ENCODE data around the gene C1QB. TPM values are rescaled to one million over a fixed set of nuclear protein-coding genes. Genes with fewer than 3 reads are reported as not detected.
"Not testable (repeated sequence)": the region's sequence is repeated elsewhere in the genome, so short reads cannot be mapped to it uniquely, and the experiment has no call there.

Gene C1QB
- total RNA-seq, 2 experiments from 2014 or later, result not detected

DNA sequence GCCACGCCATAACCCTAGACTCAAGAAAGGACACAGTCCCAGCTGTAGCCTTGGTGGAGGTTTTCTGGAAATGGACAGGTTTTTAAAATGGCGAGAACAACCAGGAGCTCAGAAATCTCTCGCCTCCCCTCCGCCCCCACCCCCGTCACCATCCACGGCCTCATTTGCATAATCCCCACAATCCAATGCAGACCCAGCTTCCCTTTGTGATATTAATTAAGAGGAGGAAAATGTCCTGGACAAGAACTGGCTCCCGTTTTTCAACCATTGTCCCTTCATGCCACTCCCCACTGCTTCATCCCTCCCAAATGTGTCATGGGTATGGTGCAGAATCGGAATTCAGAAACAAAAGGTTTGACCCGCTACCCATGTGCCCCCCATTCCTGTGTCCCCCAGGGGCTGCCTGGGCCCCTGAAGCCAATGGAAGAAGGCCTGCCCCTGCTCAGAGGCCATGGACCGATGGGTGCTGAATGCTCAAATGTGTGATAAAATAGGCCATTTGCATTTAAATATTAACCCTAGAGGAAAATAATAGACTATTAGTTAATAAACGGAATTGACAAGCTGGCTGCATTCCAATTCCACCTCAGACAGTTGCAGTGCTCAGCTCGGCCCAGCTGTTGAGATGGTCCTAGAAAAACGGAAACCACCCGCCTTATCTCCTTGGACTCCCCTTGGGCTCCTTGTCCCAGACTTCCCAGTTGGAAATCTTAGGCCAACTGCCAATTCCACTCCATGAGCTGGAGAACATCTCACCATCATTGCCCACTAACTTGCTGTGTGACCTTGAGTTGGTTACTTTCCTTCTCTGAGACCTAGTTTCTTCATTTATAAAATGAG is 46.9 kb downstream of the C1QB start:
- ATAC-seq (no peak), DNase-seq (no peak)
- CTCF ChIA-PET, result no interaction called here
- Mint-ChIP-seq H3K4me3 (no peak overlapping the region), H3K27me3 (peaks cover 1% of the 10 kb centered on the region), H3K36me3 (ENCODE audit: low read depth) (no peaks in the 10 kb centered on the region), H3K27ac (no peak overlapping the region), H3K4me1 (ENCODE audit: low read depth) (no peaks in the 10 kb centered on the region), H3K9me3 (no peaks in the 10 kb centered on the region)
- POLR2A ChIA-PET, result no interaction called here
- intact Hi-C loops (cut with micrococcal nuclease), result no loop called here
- TF ChIP-seq, protein P1, sequence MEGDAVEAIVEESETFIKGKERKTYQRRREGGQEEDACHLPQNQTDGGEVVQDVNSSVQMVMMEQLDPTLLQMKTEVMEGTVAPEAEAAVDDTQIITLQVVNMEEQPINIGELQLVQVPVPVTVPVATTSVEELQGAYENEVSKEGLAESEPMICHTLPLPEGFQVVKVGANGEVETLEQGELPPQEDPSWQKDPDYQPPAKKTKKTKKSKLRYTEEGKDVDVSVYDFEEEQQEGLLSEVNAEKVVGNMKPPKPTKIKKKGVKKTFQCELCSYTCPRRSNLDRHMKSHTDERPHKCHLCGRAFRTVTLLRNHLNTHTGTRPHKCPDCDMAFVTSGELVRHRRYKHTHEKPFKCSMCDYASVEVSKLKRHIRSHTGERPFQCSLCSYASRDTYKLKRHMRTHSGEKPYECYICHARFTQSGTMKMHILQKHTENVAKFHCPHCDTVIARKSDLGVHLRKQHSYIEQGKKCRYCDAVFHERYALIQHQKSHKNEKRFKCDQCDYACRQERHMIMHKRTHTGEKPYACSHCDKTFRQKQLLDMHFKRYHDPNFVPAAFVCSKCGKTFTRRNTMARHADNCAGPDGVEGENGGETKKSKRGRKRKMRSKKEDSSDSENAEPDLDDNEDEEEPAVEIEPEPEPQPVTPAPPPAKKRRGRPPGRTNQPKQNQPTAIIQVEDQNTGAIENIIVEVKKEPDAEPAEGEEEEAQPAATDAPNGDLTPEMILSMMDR (IDR thresholded peaks at IDR 0.05), result no peak

DNA sequence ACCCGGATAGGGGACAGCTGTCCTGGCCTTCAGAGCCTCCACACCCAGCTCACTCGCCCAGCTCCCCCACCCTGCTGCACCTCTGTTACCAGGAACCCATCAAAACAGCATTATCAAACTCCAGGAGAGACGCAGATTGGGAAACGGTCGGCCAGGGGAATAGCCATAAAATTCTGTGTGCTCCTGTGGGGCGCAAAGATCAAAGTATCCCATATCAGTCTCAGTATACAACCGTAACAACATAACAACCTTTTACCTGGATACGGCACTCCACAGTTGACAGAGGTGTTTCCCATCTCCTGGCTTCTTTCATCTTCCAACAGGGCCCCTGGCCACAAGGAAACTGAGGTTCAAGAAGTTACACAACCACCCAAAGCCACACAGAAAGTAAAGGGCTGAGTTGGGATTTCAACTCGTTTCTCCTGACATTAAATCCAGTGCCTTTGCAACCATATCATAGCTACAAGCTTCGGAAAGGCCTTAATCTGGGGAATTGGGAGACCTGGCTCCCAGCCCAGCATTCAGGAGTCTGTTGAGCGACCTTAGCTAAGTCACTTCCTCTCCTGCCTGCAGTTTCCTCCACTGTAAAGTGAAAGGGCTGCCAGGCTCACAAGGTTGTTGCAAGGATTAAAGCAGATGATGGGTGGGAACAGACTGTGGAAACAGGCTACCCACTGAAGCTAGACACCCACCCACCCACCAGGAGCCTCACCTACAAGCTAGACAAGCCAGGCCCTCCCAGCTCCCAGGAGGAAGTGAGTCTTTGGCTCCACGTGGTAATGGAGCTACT is 49.5 kb downstream of the C1QB start:
- CTCF ChIA-PET, result interaction anchor here (0.7 to 3.3 kb wide), 9 partner anchors 10 to 262 kb away, joined by 3 to 19 read pairs (median 3); no protein-coding TSS in a partner anchor

DNA sequence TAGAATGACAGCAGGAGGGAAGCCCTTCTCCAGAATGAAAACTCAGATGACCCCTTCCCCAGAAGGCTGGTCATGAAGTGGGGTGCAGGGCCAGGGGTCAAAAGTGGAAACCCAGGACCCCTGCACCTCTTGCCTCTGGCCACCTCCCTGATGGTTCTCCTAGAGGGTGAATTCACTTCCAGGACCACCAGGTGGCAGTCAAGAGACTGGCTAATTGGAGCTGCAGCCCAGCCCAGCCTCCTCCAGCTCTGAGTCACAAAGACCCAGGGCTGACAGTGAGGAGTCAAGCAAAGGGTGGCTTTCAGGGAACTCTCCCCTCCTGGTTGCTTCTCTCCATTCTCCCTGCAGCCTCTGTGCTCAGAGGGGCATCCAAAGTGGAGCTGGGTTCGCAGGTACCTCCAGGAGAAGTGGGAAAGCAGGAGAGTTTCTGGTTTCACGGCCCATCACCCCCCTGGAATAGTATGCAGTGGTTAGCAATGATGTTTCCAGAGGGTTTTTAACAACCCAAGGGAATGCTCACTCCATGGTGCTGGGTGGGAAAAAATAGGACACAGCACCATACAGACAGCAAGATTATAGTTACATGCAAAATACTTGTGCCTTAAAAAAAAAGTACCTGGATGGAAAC is 51.5 kb downstream of the C1QB start:
- ATAC-seq (peak; percentile 100), DNase-seq (peak; percentile 90)
- Mint-ChIP-seq H3K4me3 (no peak overlapping the region), H3K4me1 (ENCODE audit: low read depth) (no peaks in the 10 kb centered on the region), H3K36me3 (ENCODE audit: low read depth) (no peaks in the 10 kb centered on the region), H3K27ac (no peak overlapping the region), H3K9me3 (no peaks in the 10 kb centered on the region), H3K27me3 (peaks cover 24% of the 10 kb centered on the region)
- TF ChIP-seq, protein P1 (IDR thresholded peaks at IDR 0.05), result peak; percentile 78
- ChIA-PET CTCF (interaction anchor here (0.6 to 3.3 kb wide), 32 partner anchors 8 to 480 kb away, joined by 3 to 19 read pairs (median 4); no protein-coding TSS in a partner anchor), POLR2A (no interaction called here)
- intact Hi-C loops (cut with micrococcal nuclease), result no loop called here

More for the DNA sequence above, 49.5 kb downstream of the C1QB start:
- Mint-ChIP-seq H3K4me1 (ENCODE audit: low read depth) (no peaks in the 10 kb centered on the region), H3K4me3 (no peak overlapping the region), H3K36me3 (ENCODE audit: low read depth) (no peaks in the 10 kb centered on the region), H3K27me3 (peaks cover 8% of the 10 kb centered on the region), H3K27ac (no peak overlapping the region), H3K9me3 (no peaks in the 10 kb centered on the region)
- POLR2A ChIA-PET, result no interaction called here
- DNase-seq, result no peak
- ATAC-seq, result no peak
- TF ChIP-seq, protein P1 (IDR thresholded peaks at IDR 0.05), result no peak
- intact Hi-C loops (cut with micrococcal nuclease), result no loop called here

DNA sequence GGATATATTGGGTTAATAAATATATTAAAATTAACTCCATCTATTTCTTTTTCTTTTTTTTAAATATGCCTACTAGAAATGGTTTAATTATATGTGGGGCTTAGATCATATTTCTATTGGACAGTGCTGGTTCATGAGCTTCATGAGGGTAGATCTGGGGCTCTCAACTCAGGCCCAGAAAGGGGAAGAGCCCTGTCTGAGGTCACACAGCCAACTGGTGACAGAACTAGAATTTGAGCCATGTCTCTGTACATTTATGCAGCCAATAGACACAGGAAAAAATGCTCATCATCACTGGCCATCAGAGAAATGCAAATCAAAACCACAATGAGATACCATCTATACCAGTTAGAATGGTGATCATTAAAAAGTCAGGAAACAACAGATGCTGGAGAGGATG is 52.5 kb downstream of the C1QB start:
- no peak for ATAC-seq
- no peak overlapping the region for H3K27ac Mint-ChIP-seq
- H3K4me3 Mint-ChIP-seq, result no peak overlapping the region
- no peaks in the 10 kb centered on the region for H3K36me3 Mint-ChIP-seq (ENCODE audit: low read depth)
- POLR2A ChIA-PET, result no interaction called here
- TF ChIP-seq, protein P1 (IDR thresholded peaks at IDR 0.05), result no peak
- no peaks in the 10 kb centered on the region for H3K9me3 Mint-ChIP-seq
- peaks cover 2% of the 10 kb centered on the region for H3K4me1 Mint-ChIP-seq (ENCODE audit: low read depth)
- peaks cover 28% of the 10 kb centered on the region for H3K27me3 Mint-ChIP-seq
- intact Hi-C loops (cut with micrococcal nuclease), result no loop called here
- DNase-seq, result no peak
- CTCF ChIA-PET, result interaction anchor here (0.6 to 3.3 kb wide), 11 partner anchors 20 to 259 kb away, joined by 3 to 17 read pairs (median 4); no protein-coding TSS in a partner anchor

DNA sequence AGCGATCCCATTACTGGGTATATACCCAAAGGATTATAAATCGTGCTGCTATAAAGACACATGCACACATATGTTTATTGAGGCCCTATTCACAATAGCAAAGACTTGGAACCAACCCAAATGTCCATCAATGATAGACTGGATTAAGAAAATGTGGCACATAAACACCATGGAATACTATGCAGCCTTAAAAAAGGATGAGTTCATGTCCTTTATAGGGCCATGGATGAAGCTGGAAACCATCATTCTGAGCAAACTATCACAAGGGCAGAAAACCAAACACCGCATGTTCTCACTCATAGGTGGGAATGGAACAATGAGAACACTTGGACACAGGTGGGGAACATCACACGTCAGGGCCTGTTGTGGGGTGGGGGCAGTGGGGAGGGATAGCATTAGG is 53.1 kb downstream of the C1QB start:
- H3K9me3 Mint-ChIP-seq; H3K27ac Mint-ChIP-seq; DNase-seq; ATAC-seq; H3K4me3 Mint-ChIP-seq; intact Hi-C loops (cut with micrococcal nuclease); H3K4me1 Mint-ChIP-seq (ENCODE audit: low read depth); H3K36me3 Mint-ChIP-seq (ENCODE audit: low read depth); POLR2A ChIA-PET: not testable (repeated sequence)
- H3K27me3 Mint-ChIP-seq, result peaks cover 28% of the 10 kb centered on the region
- CTCF ChIA-PET, result interaction anchor here (2.0 to 3.3 kb wide), 2 partner anchors 155 to 182 kb away, joined by 11 to 17 read pairs; no protein-coding TSS in a partner anchor

All from activated CD8-positive, alpha-beta T cell treated with anti-CD3 and anti-CD28 coated beads for 36 hours (primary cell).